Body of pancreas (tissue), 4 donors: ENCODE measurements around the gene POLR1G. TPM values are rescaled to one million over a fixed set of nuclear protein-coding genes. Genes with fewer than 3 reads are reported as not detected.

Experiments
- ATAC-seq: fragments of 150-250 bp; one replicate; pipeline ENCODE4 v1.9.1; 2016
- DNase-seq, 4 donors: peaks; one replicate each; pipeline ENCODE4 v3.0.0-alpha.2; 2019
- H3K27ac ChIP-seq, 4 donors: fragments of 200-600 bp; sonication (generic); 1 replicate in 3 of 4; 2 replicates in 1 of 4; pipeline versions ENCODE4 v1.5.1 to v1.6.1; 2016 to 2019; ENCODE audit warnings: mild to moderate bottlenecking in 1 of 4, mixed read lengths in 1 of 4, moderate library complexity in 1 of 4
- H3K27me3 ChIP-seq, 2 donors: fragments of 200-600 bp; sonication (generic); one replicate each; pipeline ENCODE4 v1.6.0; 2016; ENCODE audit warnings: mild to moderate bottlenecking in 1 of 2
- H3K36me3 ChIP-seq, 2 donors: fragments of 200-600 bp; sonication (generic); replicated peaks in 1 of 2; 2 replicates each; pipeline ENCODE4 v1.5.1; 2016; ENCODE audit warnings: low read depth in 2 of 2; ENCODE audit not compliant: insufficient read depth in 1 of 2
- H3K4me1 ChIP-seq: fragments of 200-600 bp; sonication (generic); one replicate; pipeline ENCODE4 v1.6.0; 2016
- H3K4me3 ChIP-seq, 2 donors: fragments of 200-600 bp; sonication (generic); 1 replicate in 1 of 2; 2 replicates in 1 of 2; pipeline ENCODE4 v1.5.1; 2016 to 2019
- H3K9me3 ChIP-seq, 3 donors: fragments of 200-600 bp; sonication (generic); 1 replicate in 2 of 3; 2 replicates in 1 of 3; pipeline ENCODE4 v1.5.1; 2016
- POLR2A ChIP-seq, 3 donors: fragments of 450-650 bp; IDR thresholded peaks; one replicate each; pipeline ENCODE4 v1.6.1; 2016; ENCODE audit warnings: antibody characterized with exemption in 3 of 3, mild to moderate bottlenecking in 2 of 3
- WGBS, 2 donors: methylation state at CpG; one replicate each; pipeline ENCODE4 v1.1.5; 2017; 5-methylcytosine and 5-hydroxymethylcytosine counted together
- intact Hi-C: fragments of 100-400 bp; cut with DNase I; formaldehyde crosslinking; loops from one replicate; pipeline ENCODE4 v1.15.1; 2023
- total RNA-seq, 2 donors: library from RNA; depleted of rRNA; stranded (reverse); fragments of >200 nt; gene quantifications; one replicate each; pipeline ENCODE4 v1.1.0, GENCODE V29; 2016
- TF ChIP-seq, protein P1 (sequence below), 7 experiments: fragments of 450-650 bp in 4 of 7; fragments of 200-600 bp in 3 of 7; sonication (generic) in 3 of 7; IDR thresholded peaks; one replicate each; pipeline ENCODE4 v1.5.1; 2016 to 2019; ENCODE audit warnings: antibody characterized with exemption in 7 of 7

POLR1G gene
- total RNA-seq, 2 donors from 2014 or later = 1.8 to 2.0 TPM

GRCh38 chr19:45450012-45450333 is 43.5 kb downstream of the POLR1G start:
- TF ChIP-seq, protein P1, sequence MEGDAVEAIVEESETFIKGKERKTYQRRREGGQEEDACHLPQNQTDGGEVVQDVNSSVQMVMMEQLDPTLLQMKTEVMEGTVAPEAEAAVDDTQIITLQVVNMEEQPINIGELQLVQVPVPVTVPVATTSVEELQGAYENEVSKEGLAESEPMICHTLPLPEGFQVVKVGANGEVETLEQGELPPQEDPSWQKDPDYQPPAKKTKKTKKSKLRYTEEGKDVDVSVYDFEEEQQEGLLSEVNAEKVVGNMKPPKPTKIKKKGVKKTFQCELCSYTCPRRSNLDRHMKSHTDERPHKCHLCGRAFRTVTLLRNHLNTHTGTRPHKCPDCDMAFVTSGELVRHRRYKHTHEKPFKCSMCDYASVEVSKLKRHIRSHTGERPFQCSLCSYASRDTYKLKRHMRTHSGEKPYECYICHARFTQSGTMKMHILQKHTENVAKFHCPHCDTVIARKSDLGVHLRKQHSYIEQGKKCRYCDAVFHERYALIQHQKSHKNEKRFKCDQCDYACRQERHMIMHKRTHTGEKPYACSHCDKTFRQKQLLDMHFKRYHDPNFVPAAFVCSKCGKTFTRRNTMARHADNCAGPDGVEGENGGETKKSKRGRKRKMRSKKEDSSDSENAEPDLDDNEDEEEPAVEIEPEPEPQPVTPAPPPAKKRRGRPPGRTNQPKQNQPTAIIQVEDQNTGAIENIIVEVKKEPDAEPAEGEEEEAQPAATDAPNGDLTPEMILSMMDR (IDR thresholded peaks at IDR 0.05) = no peak
- TF ChIP-seq POLR2A (IDR thresholded peaks at IDR 0.05) = no peak
- H3K27me3 ChIP-seq = no peaks in the 10 kb centered on the region
- H3K36me3 ChIP-seq = no peaks in the 10 kb centered on the region
- peak; percentile 6 for ATAC-seq
- intact Hi-C loops = no loop called here
- H3K27ac ChIP-seq = peak overlapping the region; percentile 59 to 92 (median 83)
- H3K9me3 ChIP-seq = no peaks in the 10 kb centered on the region
- peak overlapping the region in 1 of 2 donors; percentile 25 for H3K4me3 ChIP-seq
- peaks cover 28% of the 10 kb centered on the region for H3K4me1 ChIP-seq
- DNase-seq = no peak
- 25 to 32% methylated on average over 5 of the region's 5 CpGs for WGBS, 2 donors

GRCh38 chr19:45451131-45451849 is 44.8 kb downstream of the POLR1G start:
- intact Hi-C loops = no loop called here
- DNase-seq (peak; percentile 26 to 46 (median 36)), ATAC-seq (no peak)
- WGBS, 2 donors = 9 to 33% methylated on average over 2 to 28 of the region's 28 CpGs
- no peak for TF ChIP-seq POLR2A (IDR thresholded peaks at IDR 0.05)
- TF ChIP-seq, protein P1 (IDR thresholded peaks at IDR 0.05) = no peak
- Histone ChIP-seq H3K27ac (peak overlapping the region; percentile 76 to 92 (median 83)), H3K4me3 (no peak overlapping the region), H3K27me3 (no peaks in the 10 kb centered on the region), H3K9me3 (no peaks in the 10 kb centered on the region), H3K36me3 (no peaks in the 10 kb centered on the region), H3K4me1 (peaks cover 40% of the 10 kb centered on the region)

GRCh38 chr19:45451850-45452387 is 45.5 kb downstream of the POLR1G start:
- DNase-seq (no peak), ATAC-seq (no peak)
- Histone ChIP-seq H3K27me3 (no peaks in the 10 kb centered on the region), H3K36me3 (no peaks in the 10 kb centered on the region), H3K4me3 (no peak overlapping the region), H3K9me3 (no peaks in the 10 kb centered on the region), H3K27ac (peak overlapping the region; percentile 17 to 92 (median 83)), H3K4me1 (peaks cover 43% of the 10 kb centered on the region)
- no peak for TF ChIP-seq POLR2A (IDR thresholded peaks at IDR 0.05)
- TF ChIP-seq, protein P1 (IDR thresholded peaks at IDR 0.05) = no peak
- intact Hi-C loops = no loop called here
- 70 to 77% methylated on average over 12 of the region's 12 CpGs for WGBS, 2 donors

DNA sequence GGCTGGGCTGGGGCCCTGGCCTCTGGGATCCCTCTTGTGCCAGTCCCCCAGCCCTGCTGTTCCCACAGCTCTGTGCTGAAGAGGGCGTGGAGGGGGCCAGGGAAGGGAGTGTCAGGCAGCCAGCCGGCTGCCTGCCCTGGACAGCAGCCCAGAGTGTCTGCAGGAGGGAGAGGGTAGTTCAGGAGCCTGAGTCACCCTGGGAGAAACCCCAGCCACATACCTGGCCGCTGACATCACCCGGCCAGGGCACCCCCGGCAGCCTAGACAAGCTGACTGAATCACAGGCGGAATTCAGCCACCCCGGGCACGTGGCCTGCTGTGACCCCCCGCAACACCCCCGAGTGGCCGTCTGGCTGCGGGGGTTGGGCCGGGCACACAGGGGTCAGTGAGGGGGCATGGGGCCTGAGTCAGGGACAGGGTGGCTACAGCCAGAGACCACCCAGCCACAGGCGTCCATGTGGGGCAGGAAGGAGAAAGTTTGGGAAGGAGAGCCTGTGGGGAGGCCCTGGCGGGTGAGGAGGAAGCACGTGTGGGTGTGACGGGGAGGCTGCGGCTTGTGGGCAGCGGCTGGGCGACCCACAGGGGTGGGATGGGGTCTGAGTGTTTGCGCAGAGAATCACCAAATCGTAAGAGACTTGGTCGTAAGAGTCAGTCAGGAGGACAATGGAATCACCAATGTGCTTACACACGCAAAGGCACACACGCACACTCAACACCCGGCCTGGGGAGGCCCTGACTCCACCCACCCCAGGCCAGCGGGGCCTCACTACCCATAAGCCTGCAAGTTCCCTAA is 49.5 kb downstream of the POLR1G start:
- Histone ChIP-seq H3K27ac (peak overlapping the region; percentile 89 to 98 (median 90)), H3K27me3 (no peaks in the 10 kb centered on the region), H3K9me3 (no peaks in the 10 kb centered on the region), H3K4me1 (peaks cover 34% of the 10 kb centered on the region), H3K36me3 (no peaks in the 10 kb centered on the region), H3K4me3 (no peak overlapping the region)
- 24 to 28% methylated on average over 12 to 27 of the region's 27 CpGs for WGBS, 2 donors
- ATAC-seq (peak; percentile 92), DNase-seq (peak; percentile 97 to 99 (median 98))
- intact Hi-C loops = no loop called here
- peak in 2 of 3 donors; percentile 45 to 67 for TF ChIP-seq POLR2A (IDR thresholded peaks at IDR 0.05)
- TF ChIP-seq, protein P1 (IDR thresholded peaks at IDR 0.05) = peak in 3 of 7 experiments; percentile 23 to 27 (median 25)
